HG02943 (cell line): ENCODE data around the gene VTCN1.

Experiments
- ATAC-seq: cut with Tn5 transposase; IDR thresholded peaks from one replicate; pipeline ENCODE4 v1.9.1; 2021; ENCODE audit warnings: mild to moderate bottlenecking, low read depth, moderate library complexity; ENCODE audit not compliant: unreplicated experiment

The VTCN1 gene

GRCh38 chr1:117210386-117210785 is 341 bp downstream of the VTCN1 start:
- no peak for ATAC-seq

GRCh38 chr1:117209094-117209493 is 1.6 kb downstream of the VTCN1 start:
- ATAC-seq, result no peak

- no peak for ATAC-seq
These were observed 2.1 kb downstream of the VTCN1 start for GRCh38 chr1:117208580-117208979.

- ATAC-seq, result no peak
These were observed 5.4 kb downstream of the VTCN1 start for GRCh38 chr1:117205368-117205767.

GRCh38 chr1:117201808-117202207 is 8.9 kb downstream of the VTCN1 start:
- no peak for ATAC-seq

- no peak for ATAC-seq
These were observed 12.6 kb downstream of the VTCN1 start for GRCh38 chr1:117198097-117198496.

- ATAC-seq, result no peak
These were observed 21.0 kb downstream of the VTCN1 start for GRCh38 chr1:117189726-117190125.

GRCh38 chr1:117188816-117189437 is 21.8 kb downstream of the VTCN1 start:
- no peak for ATAC-seq

- ATAC-seq, result no peak
These were observed 22.4 kb downstream of the VTCN1 start for GRCh38 chr1:117188170-117188815.

GRCh38 chr1:117183112-117183511 is 27.6 kb downstream of the VTCN1 start:
- no peak for ATAC-seq

GRCh38 chr1:117182319-117182718 is 28.4 kb downstream of the VTCN1 start:
- no peak for ATAC-seq

GRCh38 chr1:117181630-117182041 is 29.1 kb downstream of the VTCN1 start:
- no peak for ATAC-seq

GRCh38 chr1:117180147-117180967 is 30.4 kb downstream of the VTCN1 start:
- ATAC-seq, result no peak

GRCh38 chr1:117179471-117179870 is 31.3 kb downstream of the VTCN1 start:
- no peak for ATAC-seq

GRCh38 chr1:117178756-117179155 is 32.0 kb downstream of the VTCN1 start:
- ATAC-seq, result no peak

- ATAC-seq, result no peak
These were observed 33.4 kb downstream of the VTCN1 start for GRCh38 chr1:117177376-117177775.

GRCh38 chr1:117176579-117176978 is 34.1 kb downstream of the VTCN1 start:
- no peak for ATAC-seq

- no peak for ATAC-seq
These were observed 35.9 kb downstream of the VTCN1 start for GRCh38 chr1:117174851-117175250.

GRCh38 chr1:117173691-117174090 is 37.0 kb downstream of the VTCN1 start:
- no peak for ATAC-seq

GRCh38 chr1:117173006-117173405 is 37.7 kb downstream of the VTCN1 start:
- no peak for ATAC-seq

GRCh38 chr1:117171900-117172511 is 38.7 kb downstream of the VTCN1 start:
- no peak for ATAC-seq
